Left colon (tissue), 2 donors: ENCODE results near the gene BTBD1. TPM values are rescaled to one million over a fixed set of nuclear protein-coding genes. Genes with fewer than 3 reads are reported as not detected.
"Not testable (repeated sequence)": the region's sequence is repeated elsewhere in the genome, so short reads cannot be mapped to it uniquely, and the experiment has no call there.

Source experiments
- ATAC-seq: fragments of 200-7000 bp; cut with Tn5 transposase; one replicate; pipeline ENCODE4 v1.9.1; 2020; ENCODE audit warnings: mild to moderate bottlenecking, moderate library complexity
- DNase-seq, 2 donors: peaks; one replicate each; pipeline ENCODE4 v3.0.0-alpha.2; 2020
- intact Hi-C, 2 donors: fragments of 100-400 bp; cut with DNase I in 1 of 2; cut with micrococcal nuclease in 1 of 2; formaldehyde crosslinking; loops; one replicate each; pipeline versions ENCODE4 v1.11.2 to v1.14.0; 2022; cut with DNase I, micrococcal nuclease
- total RNA-seq, 2 donors: library from RNA; stranded (reverse); fragmentation: NEBNext Ultra II Directional; extraction: Animal tissue kit (Norgen Biotek cat#: 25700); gene quantifications; one replicate each; pipeline ENCODE4 v1.2.1, GENCODE V29; 2021
- donor health status: DM: no; HTN: no; CAD: no.
- donor health status: DM: yes; HTN: yes; CAD: no.

BTBD1 gene
- total RNA-seq, 2 donors from 2014 or later, result 62.8 to 70.1 TPM

- no peak for ATAC-seq
- DNase-seq, result no peak
- intact Hi-C loops, result no loop called here
These were observed 33.1 kb upstream of the BTBD1 start for GRCh38 chr15:83100097-83100646.

GRCh38 chr15:83099290-83099689 is 32.2 kb upstream of the BTBD1 start:
- no peak for ATAC-seq
- intact Hi-C loops, result no loop called here
- no peak for DNase-seq

DNA sequence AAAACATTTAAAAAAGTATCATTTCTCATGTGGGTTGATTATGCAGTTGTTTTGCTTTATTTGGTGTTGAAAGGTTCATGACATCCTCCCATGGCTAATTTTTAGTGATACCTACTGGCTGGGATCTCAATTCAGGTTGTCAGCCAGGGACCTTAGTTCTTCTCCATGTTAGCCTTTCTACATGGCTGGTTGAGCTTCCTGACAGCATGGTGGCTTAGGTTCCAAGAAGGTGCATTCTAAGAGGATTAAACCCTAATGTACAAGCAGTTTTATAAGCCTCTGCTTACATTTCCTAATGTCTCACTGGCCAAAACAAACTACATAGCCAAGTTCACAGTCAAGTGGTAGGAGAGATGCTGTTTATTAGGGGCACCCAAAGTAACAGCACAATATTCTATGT is 31.0 kb upstream of the BTBD1 start:
- DNase-seq (no peak), ATAC-seq (no peak)
- intact Hi-C loops, result no loop called here

GRCh38 chr15:83094583-83094982 is 27.5 kb upstream of the BTBD1 start:
- no peak for DNase-seq
- no peak for ATAC-seq
- intact Hi-C loops, result no loop called here

GRCh38 chr15:83092309-83092976 is 25.4 kb upstream of the BTBD1 start:
- ATAC-seq (peak; percentile 34), DNase-seq (peak in 1 of 2 donors; percentile 26)
- intact Hi-C loops, result no loop called here

- ATAC-seq, DNase-seq, intact Hi-C loops: not testable (repeated sequence)
These were observed 24.9 kb upstream of the BTBD1 start for GRCh38 chr15:83091965-83092308.

DNA sequence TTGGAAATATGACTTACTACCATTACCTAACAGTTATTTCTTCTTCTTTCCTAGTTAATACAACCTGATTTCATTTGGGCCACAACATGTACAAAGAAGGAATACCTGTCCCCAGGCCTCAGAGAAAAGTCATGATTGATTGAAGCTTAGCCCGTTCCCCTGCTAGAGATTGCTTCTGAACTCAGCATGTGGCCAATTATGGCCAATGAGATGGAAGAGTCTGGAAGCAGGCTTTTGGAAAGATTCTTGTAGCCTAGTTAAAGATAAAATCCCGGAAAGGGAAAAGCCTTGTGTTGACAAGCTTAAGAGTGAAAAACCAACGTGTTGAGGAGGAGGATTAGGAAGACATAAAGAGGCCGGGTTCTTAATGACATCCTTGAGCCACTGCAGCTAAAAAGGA is 23.4 kb upstream of the BTBD1 start:
- ATAC-seq, result no peak
- intact Hi-C loops, result no loop called here
- no peak for DNase-seq

DNA sequence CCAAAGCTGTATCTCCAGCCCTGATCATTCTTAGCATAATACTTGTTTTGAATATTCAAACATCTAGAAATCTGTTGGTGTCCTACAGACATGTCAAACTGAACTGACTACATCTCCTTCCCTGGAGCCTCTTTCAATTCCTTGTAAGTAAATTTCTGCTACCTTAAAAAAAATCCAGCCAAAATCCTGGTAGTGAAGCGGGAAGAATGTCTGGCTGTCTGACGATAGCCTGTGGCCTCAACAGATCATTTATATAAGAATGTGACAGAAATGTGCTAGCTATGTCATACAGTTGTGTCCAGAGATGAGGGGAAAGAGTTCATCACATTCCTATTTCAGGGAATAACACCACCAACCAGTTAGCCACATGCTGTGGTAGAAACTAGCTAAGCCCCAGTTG is 21.8 kb upstream of the BTBD1 start:
- DNase-seq (no peak), ATAC-seq (no peak)
- intact Hi-C loops, result no loop called here

DNA sequence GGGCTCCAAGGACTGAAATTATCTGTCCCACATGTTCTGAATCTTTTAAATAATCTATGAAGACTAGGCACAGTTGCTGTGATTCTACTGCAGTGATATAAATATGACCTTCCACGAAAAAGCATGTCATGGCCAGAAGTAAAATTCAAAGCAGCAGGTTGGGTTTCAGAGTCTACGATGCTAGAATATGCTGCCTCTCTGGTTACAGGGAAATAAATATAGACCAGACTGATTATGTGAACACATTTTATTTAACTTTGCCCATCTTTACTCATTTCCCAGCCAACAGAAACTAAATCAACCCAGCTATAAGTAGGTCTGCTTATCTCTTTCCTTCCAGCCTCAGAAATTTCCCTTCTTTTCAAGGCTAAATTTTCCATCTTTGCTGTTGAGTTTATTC is 20.5 kb upstream of the BTBD1 start:
- no peak for DNase-seq
- intact Hi-C loops, result no loop called here
- no peak for ATAC-seq

GRCh38 chr15:83085864-83086552 is 19.0 kb upstream of the BTBD1 start:
- intact Hi-C loops, ATAC-seq, DNase-seq: not testable (repeated sequence)

GRCh38 chr15:83085461-83085860 is 18.4 kb upstream of the BTBD1 start:
- DNase-seq, intact Hi-C loops, ATAC-seq: not testable (repeated sequence)

GRCh38 chr15:83082730-83083386 is 15.8 kb upstream of the BTBD1 start:
- DNase-seq (no peak), ATAC-seq (no peak)
- intact Hi-C loops, result no loop called here

DNA sequence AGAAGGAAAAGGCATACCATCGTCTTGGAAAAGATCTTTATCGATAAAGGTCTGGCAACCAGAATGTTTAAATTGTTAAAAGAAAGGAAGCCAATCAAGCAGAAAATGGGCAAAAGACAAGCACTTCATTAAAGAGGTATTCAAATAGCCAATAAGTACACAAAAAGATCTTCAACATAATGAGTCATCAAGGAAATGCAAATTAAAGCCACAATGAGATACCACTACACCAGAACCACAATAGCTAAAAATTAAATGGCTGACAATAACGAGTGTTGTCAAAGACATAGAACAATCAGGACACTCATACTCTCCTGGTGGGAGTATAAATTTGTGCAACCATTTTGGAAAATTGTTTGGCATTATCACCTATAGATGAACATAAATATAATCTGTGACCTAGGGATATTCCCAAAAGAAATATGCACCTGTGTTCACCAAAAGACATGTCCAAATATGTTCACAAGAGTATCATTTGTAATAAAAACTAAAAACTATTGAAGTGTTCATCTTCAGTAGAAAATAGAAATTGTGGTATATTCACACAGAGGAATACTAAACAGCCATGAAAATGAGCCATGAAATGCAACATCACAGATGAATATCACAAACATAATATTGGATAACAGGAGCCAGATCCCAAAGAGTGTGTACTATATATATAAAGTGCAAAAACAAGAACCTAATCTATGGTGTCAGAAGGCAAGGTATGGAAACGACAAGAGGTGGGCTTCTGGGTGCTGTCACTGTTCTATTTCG is 14.4 kb upstream of the BTBD1 start:
- intact Hi-C loops, result no loop called here

GRCh38 chr15:83078712-83079111 is 11.7 kb upstream of the BTBD1 start:
- intact Hi-C loops, result no loop called here
- ATAC-seq, result no peak
- DNase-seq, result no peak

More for the DNA sequence above, 14.4 kb upstream of the BTBD1 start:
- ATAC-seq (no peak), DNase-seq (no peak)

DNA sequence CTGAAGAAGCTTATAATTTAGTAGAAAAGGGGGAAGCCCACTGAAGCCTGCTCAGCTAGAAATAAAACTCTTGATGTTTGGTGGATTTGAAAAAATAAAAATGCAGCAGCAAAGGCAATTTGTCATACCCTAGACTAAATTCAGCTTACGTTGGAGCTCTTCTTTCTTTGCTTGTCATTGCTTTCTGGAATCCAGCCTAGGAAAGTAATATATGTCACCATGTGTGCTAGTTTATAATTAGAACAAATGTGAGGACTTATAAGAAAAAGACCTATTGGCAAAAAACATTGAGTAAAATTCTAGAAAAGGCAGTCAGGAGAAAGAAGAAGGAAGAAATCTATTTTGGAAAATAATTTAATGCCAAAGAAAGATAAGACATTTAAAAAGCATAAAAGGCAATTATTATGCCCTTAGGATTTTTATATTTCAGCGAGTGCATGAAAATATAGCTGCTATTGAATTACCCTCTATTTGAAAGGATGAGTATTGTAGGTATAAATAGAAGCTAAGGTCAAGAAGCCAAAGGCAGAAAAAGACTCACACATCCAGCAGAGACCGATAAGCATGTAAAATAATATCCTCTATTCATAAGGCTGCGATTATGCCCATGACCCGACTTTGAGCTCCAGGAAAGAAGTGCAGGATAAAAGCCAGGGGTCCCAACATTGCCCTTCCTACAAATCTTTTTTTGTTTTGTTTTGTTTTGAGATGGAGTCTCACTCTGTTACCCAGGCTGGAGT is 10.6 kb upstream of the BTBD1 start:
- ATAC-seq, result no peak
- intact Hi-C loops, result no loop called here
- no peak for DNase-seq

DNA sequence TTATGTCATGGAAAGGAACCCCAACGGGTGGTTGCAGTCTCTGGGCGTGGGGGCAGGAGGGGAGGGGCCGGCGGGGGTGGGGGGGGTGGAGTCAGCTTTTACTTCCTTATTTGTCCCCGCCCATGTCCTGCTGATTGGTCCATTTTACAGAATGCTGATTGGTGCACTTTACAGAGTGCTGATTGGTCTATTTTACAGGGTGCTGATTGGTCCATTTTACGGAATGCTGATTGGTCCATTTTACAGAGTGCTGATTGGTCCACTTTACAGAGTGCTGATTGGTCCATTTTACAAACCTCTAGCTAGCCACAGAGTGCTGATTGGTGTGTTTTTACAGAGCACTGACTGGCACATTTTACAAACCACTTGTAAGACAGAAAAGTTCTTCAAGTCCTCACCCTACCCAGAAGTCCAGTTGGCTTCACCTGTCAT is 2.2 kb upstream of the BTBD1 start:
- DNase-seq, intact Hi-C loops, ATAC-seq: not testable (repeated sequence)

GRCh38 chr15:83068054-83068453 is 1.0 kb upstream of the BTBD1 start:
- DNase-seq, result no peak
- intact Hi-C loops, result no loop called here
- no peak for ATAC-seq

- DNase-seq, result no peak
- no peak for ATAC-seq
- intact Hi-C loops, result no loop called here
These were observed 548 bp upstream of the BTBD1 start for GRCh38 chr15:83067638-83067962.
